NOMO-1 treated with DMSO at 0.1 percent for 48 hours (cell line): Measurements from ENCODE around the gene ACTA2.
A peak's percentile ranks its signal among the peaks of the same experiment; 100 is the strongest.
"Not testable (repeated sequence)": the region's sequence is repeated elsewhere in the genome, so short reads cannot be mapped to it uniquely, and the experiment has no call there.

Experiments
- DNase-seq: peaks from one replicate; lab custom pipeline; 2025; ENCODE audit not compliant: unreplicated experiment; lab: John Stamatoyannopoulos, UW

ACTA2 gene

DNA sequence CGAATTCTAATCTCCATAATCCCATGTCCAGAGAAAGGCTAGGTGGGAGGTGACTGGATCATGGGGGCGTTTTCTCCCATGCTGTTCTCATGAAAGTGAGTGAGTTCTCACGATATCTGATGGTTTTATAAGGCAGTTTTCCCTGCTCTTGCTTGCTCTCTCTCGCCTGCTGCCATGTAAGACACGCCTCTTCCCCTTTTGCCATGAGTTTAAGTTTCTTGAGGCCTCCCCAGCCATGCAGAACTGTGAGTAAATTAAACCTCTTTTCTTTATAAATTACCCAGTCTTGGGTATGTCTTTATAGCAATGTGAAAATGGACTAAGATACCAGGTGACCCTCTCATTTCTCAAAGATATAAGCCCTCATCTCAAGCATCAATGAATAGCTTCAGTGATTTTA lies 1.1 kb upstream of the ACTA2 start:
- peak; percentile 16 for DNase-seq

DNA sequence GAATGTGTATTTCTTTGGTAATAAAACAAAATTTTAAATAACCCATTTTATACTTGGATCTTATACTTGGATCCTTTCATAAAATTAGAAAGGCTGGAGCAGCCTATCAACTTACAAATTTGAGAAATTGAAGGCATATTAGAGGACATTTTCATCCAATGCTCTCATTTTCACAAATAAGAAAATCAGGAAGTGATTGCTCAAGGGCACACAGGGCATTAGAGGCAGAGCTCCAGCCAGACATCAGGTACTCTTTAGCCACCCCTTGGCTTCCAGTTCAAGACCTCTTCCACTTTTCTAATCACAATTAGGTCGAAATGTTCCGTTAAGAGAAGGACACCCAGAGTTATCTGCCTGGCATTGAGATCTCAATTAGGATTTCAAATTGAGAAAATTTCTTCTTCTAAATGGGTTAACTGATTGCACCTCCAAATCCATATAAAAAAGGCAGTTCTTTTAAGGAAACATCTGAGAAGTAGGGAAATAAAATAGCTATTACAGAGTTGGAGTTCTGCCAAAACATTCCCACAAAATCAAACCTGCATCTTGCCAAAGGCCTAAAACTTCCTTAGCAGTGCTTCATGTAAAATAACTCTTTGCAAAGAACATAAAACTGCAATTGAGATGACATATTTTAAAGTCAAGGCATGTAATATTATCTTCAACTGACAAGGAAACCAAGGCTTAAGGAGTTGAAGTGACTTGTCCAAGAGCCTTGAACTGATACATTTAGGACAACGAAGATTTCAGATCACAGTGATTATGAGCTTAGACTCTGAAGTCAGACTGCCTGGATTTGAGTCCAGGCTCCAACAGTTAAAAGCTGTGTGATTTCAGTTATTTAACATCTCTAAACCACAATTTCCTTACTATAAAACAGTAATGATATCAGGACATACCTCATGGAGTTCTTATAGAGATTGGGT lies 2.4 kb downstream of the ACTA2 start:
- DNase-seq, result peak; percentile 28

DNA sequence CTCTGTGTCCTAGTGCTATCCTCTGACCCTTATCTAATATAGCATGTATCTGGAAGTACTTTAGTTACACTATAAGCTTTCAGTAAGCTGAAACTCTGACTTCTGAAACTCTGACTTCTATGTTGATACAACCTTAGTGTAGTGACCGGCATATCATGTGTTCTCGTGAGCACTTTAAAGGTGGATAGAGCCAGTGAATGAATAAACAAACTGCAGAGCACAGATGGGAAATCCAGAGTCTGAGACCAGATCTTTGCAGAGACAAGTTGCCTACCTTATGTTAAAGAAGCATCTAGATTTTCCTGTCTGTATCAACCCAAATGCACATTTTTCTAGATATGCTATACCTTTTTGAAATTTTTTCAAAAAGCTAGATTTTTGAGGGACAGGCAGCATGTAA lies 3.5 kb downstream of the ACTA2 start:
- DNase-seq, result no peak

DNA sequence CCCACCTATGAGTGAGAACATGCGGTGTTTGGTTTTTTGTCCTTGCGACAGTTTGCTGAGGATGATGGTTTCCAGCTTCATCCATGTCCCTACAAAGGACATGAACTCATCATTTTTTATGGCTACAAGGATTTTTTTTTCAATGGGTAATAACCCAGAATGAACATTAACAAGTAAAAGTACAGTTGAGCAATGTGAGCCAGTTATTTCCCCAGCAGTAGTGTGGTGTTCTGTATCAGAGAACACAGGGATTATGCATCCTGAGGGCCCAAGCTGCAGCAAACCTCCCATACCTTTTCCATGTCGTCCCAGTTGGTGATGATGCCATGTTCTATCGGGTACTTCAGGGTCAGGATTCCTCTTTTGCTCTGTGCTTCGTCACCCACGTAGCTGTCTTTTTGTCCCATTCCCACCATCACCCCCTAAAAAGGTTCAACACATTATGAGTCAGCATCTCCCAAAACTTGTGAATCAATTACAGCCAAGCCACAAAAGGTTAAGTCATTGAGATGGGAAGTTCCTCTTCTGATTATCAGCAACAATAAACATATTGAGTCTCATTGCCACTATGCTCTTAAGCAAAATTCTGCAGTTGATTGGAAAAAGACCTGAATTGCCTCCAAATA lies 5.5 kb downstream of the ACTA2 start:
- DNase-seq, result no peak

DNA sequence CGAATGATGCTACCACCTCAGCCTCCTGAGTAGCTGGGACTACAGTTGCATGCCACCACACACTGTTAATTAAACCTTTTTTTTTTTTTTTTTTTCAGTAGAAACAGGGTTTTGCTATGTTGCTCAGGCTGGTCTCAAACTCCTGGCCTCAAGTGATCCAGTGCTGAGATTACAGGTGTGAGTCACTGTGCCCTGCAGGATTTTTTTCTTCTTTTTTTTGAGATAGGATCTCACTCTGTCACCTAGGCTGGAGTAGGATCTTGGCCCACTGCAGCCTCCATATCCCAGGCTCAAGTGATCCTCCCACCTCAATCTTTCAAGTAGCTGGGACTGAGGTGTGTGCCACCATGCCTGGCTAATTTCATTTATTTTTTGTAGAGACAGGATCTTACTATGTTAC lies 6.4 kb downstream of the ACTA2 start:
- DNase-seq, result no peak

DNA sequence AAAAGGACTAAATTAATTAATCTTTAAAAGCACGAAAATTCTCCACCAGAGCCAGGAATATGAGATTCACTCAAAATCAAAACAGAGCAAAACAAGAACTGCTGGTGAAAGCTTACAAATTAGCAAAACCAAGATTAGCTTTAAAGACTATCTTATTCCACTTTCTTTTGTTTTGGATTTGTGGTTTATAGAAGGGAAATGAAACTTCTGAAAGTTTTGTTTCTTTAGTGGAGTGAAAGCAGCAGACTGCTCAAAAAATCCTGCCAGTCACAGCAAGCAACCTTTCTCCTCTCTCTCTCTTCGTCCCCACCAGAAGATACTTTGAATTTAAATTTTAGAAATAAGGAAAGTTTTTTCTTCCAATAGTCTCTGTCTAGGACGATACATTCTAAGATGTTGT lies 7.8 kb downstream of the ACTA2 start:
- DNase-seq, result peak; percentile 71

DNA sequence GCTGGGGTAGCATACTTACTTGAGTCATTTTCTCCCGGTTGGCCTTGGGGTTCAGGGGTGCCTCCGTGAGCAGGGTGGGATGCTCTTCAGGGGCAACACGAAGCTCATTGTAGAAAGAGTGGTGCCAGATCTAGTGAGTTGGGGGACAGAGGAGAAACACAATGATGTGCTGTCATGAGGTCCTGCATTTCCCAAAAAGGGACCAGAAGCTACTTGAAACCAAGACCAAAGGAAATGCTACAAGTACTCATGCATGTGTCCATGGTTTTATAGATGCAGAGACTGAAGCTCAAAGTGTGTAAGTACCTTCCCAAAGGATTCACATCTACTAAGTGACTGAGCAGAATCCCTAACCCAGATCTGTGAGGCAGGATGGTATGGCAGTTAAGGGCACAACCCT lies 8.8 kb downstream of the ACTA2 start:
- DNase-seq, result no peak

DNA sequence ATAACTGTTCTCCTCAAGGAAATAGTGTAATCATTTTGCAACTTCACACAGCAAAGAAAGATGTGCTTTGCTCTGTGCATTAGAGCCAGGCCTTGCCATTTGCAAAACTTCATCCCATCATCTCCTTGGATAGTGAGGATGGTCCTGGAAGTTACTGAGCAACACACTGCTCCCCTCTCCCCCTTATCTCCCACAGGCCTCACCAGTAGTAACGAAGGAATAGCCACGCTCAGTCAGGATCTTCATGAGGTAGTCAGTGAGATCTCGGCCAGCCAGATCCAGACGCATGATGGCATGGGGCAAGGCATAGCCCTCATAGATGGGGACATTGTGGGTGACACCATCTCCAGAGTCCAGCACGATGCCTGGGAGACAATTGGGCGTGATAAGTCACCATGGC lies 11.5 kb downstream of the ACTA2 start:
- DNase-seq, result no peak

DNA sequence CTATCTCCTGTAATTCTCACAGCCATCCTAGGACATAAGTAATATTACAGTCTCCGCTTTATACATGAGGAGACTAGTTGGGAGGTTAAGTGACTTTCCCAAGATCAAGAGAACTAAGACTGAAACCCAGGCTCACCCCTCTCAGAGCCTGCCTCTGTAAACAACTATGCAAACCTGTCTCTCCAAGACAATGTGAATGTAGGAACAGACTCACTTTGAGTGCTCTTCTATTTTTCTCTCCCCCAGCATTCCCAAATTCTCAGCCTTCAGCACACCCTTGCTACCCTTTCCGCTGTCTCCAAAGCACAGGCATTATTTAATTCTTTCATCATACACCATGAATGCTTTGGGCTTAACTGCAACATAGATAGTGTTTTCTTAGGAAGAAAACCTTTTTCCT lies 13.6 kb downstream of the ACTA2 start:
- DNase-seq, result no peak

DNA sequence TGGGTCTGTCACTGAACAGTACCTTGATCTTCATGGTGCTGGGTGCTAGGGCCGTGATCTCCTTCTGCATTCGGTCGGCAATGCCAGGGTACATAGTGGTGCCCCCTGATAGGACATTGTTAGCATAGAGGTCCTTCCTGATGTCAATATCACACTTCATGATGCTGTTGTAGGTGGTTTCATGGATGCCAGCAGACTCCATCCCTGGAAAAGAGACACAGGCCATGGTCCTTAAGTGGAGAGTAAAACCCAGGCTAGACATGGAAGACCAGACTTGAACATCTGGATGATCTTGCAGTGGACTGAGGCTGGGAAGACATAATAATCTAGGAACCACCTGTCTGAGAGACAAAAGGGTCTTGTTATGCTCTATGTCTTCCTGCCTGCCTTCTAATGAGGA lies 14.5 kb downstream of the ACTA2 start:
- DNase-seq, result no peak

DNA sequence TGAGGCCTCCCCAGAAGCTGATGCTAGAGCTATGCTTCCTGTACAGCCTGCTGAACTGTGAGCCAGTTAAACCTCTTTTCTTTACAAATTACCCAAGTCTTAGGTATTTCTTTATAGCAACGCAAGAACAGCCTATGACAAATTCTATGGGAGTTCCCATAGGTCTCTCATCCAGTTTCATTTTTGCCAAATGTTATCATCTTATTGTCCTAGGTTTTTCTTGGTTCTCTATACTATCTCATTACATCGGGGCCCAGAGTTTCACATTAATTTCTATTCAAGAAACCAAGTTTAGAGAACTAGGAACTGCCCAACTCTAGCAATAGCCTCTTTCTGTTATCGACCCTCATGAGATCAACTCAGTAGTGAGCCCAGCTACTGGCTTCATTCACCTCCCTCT lies 15.9 kb downstream of the ACTA2 start:
- DNase-seq, result no peak

DNA sequence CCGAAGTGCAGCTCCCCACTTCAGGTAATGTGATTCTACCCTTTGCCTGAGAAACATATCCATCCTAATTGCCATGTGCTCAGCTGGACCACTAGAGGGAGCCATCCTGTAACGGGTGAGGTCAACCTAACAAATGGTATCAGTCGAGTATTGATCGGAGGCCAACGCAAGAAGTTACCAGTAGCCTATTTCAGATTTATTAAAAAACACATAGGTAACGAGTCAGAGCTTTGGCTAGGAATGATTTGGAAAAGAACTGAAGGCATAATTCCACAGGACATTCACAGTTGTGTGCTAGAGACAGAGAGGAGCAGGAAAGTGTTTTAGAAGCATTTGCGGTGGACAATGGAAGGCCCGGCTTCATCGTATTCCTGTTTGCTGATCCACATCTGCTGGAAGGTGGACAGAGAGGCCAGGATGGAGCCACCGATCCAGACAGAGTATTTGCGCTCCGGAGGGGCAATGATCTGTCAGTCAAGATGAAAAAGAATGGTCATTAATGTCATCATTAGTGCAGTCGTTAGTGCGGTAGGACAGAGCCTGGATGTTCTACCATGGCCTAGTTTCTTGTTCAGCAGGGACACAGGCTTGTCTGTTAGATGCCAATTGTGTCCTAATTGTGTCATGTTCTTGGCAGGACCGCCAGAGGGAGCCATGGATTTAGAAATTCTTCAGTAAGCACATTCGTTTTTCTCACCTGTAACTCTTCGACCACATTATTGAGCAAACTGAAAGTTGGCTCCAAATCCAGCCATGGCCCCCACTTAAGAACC lies 17.5 kb downstream of the ACTA2 start:
- peak; percentile 65 for DNase-seq

DNA sequence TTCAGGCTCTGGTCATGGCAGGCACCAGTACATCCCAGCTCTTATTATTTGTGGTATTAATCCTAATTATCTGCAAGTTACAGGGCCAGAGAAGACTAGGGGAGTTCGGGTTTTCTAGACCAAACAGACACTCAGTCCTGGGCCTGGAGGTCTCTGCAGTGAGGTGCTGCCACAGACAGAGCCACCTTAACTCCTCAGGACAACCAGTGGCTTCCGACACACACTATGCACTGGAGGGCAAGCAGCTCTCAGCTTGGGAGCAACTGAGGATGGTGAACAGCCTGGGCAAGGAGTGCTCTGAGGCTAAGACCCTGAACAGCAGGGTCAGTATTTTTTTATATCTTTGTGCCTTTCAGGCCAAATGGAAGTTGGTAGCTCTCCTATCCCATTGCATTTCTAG lies 19.0 kb downstream of the ACTA2 start:
- no peak for DNase-seq

DNA sequence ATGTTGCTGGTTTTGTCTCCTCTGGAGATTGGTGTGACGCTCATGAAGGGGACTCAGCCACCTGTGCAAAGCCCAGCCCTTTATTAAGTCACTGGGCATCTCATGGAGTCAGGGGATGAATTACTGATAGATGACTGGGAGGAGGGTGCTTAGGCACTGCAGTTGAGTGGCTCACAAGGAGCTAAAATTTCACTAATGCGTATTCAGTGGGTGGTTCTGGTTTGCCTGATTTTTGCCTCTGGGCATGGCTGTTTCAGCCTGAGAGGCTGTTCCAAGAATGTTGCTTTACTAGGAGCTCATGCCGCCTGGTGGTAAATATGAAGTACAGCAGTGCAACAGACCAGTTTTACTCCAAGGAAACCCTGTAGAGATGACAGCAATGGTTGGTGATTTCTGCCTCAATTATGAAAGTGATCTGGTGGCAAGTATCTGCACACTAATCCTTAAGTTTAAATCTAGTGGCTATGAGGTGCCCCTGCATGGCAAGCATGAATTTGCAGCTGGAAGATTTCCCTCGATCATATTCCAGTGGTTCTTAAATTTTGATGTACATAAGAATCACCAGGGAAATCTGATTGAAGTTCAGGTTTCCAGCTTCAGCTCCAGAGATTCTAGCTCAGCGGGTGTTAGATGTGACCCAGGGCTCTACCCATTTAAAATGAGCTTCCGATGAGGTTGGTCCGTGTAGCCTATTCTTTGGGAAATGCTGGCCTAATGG lies 19.9 kb downstream of the ACTA2 start:
- peak; percentile 76 for DNase-seq

DNA sequence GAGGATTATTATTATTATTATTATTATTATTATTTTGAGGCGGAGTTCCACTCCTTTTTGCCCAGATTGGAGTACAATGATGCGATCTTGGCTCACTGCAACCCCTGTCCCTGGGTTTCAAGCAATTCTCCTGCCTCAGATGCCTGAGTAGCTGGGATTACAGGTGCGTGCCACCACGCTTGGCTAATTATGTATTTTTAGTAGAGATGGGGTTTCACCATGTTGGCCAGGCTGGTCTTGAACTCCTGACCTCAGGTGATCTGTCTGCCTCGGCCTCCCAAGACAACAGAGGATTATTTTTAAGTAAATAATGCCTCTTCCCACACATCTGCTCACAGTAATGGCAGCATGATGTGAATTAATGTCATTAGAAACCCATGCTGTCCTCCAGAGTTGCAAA lies 20.5 kb downstream of the ACTA2 start:
- DNase-seq, result not testable (repeated sequence)

DNA sequence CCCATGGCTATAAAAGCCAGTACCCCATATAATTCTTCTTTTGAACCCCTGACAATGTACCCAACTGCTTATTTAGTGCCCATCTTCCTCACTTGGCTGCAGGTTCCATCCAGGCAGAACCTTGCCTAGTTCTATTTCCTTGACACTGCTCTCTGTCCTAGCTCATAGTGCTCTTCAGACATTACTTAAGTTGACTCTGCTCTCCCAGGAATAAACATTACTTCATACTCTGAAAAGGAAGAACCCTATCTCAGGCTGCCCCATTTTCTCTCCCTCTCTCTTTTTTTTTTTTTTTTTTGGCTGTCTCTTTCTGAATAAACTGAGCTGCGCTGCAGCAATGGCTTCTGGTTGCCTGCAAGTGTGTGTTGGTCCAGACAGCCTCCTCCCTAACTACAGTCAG lies 21.0 kb downstream of the ACTA2 start:
- DNase-seq, result no peak

DNA sequence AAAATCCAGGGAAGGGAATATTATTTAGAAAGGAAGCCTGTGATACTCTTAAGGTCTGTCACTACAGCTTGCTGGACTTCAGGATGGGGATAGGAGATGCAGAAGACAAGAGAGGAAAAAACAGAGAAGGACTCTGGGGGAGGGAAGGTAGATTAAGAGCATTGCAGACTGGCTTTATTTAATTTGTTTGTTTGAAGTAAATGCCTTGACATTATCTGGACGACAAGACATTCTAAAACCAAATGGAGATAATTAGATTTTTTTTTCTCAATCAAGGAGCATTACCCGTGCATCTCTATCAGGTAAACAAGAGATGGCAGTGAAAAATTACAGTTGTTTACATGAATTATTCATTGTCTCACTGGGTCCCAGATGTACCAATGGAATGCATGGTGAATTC lies 24.3 kb downstream of the ACTA2 start:
- no peak for DNase-seq

DNA sequence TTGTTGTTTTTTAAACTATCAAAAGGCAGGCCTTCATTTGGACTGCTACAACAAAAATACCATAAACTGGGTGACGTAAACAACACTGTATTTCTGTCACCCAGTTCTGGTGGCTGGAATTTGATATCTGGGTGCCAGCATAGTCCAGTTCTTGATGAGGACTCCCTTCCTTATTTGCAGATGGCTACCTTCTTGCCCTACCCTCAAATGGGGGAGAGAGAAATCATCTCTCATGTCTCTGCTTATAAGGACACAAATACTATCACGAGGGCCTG lies 25.2 kb downstream of the ACTA2 start:
- DNase-seq, result no peak

DNA sequence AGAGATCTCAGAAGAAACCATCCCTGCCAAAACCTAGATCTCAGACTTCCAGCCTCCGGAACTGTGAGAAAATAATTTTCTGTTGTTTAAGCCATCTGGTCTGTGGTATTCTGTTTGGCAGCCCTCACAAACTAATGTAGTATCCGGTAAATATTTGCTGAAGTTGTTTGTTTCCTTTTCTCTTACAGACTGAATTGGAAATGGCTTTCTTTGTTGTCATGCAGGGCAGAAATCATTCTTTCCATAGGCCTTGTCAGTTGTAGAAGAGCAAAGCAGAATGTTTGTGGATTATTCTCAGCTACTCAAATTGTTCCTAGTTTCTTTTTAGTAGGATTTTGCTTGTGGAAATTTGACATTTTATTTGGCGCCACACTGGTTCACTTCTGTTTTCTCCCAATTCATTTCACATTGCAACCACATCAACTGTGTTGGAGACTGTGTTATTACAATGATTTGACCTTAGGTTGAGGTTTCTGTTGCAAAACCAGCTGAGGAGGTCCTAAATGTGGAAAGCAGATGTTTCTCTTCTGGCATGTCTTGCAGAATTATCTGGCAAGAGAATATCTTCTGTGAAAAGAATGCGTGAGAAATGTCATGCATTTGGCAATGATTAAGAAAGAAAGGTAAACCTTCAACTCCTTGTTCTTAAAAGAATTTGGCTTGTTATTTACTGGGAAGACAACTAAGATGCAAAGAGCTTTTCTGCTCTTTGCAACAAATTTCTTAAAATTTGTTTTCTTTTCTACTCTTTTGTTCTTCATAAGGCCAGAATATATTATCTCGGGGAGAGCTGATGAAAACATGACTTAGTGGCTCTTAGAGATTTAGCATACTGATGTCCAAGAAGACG lies 25.8 kb downstream of the ACTA2 start:
- peak; percentile 84 for DNase-seq

DNA sequence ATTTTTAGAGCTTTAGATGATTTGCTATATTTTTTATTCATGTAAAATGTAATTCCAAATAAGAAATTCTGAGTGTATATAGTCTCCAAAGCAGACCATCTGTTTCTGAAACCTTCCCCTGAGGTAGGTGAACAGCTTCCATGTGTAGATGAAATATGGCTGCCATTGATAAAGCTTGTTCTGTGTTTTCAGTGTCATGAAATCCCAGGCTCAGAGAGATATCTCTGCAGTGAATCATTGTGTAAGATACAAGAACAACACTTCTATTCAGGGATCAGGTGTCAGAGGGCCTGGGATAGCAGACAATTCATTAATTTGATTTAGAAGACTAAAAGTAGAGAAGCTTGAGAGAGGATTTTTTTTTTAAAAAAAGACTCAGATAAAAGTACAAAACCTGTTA lies 29.1 kb downstream of the ACTA2 start:
- no peak for DNase-seq

DNA sequence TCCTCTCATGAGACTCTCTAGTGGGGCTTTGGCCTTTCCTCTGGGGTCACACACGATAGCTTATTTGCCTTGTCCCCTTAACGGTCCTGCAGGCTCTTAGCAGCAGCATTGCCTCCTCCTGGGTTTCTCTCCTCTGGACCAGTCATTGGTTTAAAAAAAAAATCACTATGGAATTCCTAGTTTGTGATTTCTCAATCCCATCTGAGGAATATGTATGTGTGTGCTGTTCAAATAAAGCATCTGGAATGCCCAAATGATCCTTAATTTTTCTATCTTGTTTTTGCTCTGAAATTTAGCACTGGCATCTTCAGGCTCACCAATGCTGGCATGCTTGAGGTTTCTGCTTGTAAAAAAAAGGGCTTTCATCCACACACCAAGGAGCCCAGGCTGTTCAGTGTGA lies 30.5 kb downstream of the ACTA2 start:
- DNase-seq, result no peak
